HG02610 (cell line): ENCODE data around the gene OBP2A.

Experiments
- ATAC-seq: cut with Tn5 transposase; IDR thresholded peaks from one replicate; pipeline ENCODE4 v1.9.1; 2021; ENCODE audit warnings: mild to moderate bottlenecking, moderate library complexity; ENCODE audit not compliant: unreplicated experiment

Gene OBP2A

DNA sequence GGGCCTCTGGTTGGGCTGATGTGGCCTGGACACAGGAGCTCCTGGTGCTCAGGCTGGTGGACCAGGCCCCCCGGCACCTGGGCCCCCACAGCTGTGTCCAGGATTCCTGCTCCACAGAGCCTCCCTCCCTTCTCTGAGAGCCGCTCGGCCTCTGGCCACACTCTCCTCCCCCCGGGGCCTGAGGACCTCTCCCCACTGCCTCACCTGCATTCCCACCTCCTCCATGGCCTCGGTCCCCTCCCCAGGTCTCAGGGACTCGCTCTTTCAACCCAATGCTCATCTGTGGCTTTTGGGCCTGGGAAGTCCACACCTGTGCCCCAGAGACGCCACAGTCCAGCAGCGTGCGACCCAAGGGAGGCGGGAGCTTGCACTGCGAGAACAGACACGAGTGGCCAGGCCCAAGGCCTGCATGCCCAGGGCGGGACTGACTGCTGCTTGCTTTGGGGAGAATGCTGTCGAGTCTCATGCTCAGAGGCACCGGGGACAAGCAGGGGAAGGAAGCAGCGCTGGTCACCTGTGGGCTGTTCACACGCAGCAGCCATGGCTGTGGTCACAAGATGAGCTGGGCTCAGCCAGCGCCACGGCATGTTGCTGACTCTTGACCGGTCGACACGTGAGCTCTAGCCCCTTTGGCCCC lies 30.2 kb downstream of the OBP2A start:
- no peak for ATAC-seq

DNA sequence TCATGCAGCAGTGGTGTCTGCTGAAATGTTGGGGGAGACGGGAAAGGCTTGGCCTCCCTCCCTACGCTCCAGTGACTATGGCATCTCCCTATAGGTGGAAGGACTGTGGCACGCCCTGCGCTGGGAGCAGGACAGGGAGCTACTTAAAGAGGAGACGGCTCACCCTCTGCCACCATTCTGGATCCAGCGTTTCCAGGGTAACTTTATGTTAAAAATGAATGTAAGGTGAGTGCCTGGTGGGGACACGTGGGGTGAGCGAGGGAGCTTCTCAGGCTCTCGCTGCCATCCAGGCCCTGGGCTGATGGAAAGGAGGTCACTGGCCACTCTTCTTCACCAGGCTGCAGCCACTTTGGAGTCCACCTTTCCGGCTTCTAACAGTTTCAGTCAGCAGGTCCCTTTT lies 31.3 kb downstream of the OBP2A start:
- no peak for ATAC-seq

DNA sequence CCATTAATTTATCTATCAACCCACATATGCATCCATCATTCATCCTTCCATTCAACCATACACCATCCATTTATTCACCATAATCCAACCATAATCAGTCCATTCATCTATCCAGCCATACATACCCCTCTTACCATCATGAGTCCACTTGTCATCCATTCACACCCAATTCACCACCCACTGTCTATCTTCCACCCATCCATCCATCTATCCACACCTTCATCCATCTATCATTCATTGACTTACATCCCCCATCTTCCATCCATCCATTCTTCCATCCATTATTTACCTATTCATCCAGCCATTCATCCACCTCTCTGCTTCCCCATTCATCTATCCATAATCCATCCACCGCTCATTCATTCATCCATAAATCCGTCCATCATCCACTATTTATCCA lies 33.4 kb downstream of the OBP2A start:
- no peak for ATAC-seq

DNA sequence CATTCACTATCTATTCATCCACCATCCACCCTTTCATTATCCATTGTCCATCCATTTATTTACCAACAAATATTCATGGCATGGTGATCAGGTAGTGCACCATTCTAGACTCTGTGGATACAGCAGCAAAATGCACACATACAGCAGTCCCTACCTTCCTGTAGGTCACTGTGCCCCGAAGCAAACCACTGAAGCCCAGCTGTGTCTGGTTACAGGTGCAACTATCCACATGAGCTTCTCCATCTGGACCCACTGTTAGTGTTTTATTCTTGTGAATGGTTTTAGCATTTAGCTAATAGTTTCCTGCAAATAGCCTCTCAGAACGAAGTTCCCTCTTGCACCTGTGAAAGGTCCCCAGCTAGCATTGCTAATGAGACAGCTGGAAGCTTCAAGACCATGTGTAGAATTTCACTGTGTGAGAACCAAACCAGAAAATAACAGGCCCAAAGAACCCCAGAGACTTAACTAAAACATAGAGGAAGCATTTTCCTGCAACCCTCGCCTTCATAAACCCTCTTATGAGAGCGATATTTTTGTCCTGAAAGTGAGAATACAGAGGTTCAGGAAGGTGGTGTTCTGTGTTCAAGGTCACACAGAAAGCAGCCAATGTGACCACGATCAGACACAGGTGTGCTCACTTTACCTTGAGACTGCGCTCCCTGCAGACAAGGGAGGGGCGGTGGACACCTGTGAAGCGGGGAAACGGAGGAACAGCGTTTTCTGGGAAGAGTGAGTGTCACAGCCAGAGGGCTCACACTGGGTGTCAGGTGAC lies 34.1 kb downstream of the OBP2A start:
- no peak for ATAC-seq

DNA sequence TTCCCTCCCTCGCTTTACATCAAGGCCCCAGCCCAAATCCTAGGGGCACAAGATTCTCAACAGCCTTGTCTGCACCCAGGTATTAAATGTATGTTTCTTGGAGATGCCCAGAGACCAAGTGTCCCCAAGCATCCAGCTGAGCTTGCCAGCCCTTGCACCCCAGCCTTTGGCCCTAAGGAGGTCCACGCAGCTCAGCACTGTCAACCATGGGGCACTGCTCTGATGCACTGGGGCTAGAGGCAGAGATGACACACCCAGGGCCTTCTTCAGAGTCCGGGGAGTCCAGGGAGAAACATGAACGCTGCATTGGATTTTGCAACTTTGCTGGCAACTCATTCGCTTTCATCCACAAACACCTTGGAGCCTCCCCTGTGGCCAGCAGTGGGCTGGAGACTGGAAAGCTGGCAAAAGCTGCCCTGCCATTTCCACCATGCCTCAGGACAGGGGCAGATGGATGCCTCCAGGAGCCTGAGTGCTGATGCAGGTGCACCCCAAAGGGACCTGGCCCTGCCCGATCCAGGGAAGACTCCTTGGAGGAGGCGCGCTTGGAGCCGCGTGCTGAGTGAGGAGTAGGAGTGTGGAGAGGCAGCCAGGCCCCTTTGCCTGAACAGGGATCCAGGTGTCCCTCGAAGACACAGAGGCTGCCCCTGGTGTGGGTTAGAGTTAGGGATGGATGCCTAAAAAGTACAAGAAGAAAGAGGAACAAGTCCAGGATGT lies 34.9 kb downstream of the OBP2A start:
- no peak for ATAC-seq

DNA sequence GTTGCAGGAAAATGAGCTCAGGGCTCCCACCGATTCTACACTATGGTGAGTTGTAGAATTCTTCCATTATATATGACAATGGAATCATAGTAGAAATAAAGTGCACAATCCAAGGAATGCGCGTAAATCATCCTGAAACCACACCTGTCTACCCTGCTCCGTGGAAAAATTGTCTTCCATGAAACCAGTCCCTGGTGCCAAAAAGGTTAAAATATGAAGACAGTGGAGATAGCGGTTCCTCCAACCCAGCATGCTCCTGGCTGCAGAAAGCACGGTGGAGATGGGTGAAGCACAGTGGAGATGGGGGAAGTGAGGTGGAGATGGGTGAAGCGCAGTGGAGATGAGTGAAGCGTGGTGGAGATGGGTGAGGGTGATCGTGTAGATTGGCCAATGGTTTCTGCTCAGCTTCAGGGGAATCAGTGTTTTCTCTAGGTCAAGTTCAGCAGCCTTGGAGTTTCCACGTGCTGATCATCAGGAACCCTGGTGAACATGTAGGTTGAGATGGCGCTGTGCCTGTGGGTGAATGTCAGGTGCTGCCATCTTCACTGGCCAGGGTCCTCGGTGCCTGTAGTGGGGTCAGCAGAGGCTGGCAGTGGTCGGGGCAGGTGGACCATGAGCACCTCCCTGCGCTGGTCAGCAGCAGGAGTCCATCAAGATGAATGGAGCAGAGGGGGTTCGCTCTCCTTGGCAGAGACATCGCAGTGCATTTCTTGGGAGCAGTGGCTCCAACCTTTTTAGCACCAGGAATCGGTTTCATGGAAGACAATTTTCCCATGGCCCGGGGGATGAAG lies 35.9 kb downstream of the OBP2A start:
- no peak for ATAC-seq

DNA sequence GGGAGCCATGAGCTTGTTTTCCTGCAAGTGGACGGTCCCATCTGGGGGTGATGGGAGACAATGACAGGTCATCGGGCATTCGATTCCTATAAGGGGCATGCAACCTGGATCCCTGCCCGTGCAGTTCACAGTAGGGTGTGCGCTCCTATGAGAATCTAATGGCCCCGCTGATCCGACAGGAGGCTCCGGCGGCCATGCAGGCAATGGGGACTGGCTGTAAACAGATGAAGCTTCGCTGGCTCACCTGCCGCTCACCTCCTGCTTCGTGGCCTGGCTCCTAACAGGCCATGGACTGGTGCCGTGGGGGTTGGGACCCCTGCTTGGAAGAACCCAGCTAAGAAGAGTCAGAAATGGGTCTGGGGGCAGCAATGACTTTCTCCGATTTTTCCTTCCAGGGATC lies 36.6 kb downstream of the OBP2A start:
- ATAC-seq = no peak

DNA sequence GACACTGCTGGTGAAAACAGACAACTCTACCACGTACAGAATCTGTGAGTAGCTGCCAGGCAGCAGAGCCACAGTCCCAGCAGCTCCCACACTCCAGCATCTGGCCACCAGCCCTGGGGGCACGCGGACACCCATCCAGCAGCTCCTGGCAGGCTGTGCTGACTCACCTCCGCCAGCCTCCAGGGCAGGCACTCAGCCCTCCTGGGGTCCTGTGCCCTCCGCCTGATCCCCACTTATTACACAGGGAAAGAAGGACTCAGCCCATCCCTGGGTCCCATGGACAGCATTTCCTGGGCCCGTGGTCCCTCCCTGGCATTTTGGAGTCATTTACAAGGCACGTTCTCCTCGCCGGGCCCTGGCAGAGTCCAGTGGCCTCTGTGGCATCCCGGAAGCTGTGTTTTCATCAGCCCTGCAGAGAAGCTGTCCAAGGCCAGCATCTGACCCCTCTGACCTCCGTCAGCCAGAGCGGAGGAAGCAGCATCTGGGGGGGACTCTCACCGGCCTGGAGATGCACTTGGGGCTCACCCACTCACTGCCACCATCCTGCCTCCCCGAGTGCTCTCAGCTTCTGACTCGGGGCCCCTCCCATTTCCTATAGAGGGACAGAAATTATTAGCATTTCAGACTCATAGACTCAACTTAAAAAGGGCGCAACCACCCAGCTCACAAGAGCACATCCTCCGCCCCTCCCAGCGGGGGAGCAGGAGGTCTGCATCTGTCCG lies 37.2 kb downstream of the OBP2A start:
- ATAC-seq = no peak

DNA sequence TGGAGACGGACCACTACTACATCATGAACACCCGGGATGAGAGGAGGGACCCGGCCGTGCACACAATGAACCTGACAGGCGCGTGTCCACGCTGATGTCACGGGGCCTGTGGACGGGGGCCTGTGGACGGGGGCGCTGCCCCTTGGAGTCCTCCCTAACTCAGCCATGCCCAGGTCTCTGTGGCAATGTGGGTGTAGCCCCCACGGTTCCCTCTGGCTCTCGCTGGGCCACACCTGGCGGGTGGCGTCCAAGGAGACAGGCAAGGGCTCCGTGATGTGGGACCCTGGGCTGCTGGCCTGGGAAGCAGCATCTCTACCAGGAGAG lies 37.7 kb downstream of the OBP2A start:
- ATAC-seq = no peak

DNA sequence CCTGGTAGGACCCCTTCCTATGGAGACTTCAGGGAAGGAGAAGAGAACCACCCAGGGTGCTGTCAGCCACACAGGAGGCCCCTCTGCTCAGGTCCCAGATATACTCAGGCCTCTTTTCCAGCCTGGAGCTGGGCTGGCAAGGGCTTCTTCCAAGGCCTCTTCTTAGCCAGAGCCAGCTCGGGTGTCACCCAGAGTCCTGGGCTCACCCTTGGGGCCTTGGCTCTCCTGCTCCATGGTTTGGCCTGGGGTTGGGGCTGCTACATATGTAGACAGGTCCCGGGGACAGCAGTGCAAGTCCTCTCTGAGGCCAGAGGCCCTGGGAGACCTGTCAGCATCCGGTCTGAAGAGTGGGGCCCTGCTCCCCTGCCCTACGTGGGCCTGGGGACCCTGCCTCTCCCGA lies 38.4 kb downstream of the OBP2A start:
- no peak for ATAC-seq

DNA sequence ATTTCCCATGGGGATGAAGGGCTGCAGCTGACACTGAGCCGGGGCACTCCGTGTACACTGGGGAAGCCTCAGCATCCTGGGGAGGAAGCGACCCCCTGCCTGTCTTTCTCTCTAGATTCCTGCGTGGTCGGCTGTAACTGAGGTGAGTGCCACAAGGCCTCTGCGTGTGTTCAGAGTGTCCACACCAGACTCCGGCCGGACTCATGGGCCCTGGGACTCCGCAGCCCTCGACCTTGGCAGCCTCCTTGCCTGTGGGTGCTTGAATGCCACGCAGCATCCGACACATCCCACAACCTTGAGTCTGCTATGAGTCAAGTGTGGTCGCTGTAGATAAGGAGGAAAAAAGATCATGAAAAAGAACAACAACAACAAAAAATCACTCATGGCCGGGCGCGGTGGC lies 39.0 kb downstream of the OBP2A start:
- no peak for ATAC-seq

DNA sequence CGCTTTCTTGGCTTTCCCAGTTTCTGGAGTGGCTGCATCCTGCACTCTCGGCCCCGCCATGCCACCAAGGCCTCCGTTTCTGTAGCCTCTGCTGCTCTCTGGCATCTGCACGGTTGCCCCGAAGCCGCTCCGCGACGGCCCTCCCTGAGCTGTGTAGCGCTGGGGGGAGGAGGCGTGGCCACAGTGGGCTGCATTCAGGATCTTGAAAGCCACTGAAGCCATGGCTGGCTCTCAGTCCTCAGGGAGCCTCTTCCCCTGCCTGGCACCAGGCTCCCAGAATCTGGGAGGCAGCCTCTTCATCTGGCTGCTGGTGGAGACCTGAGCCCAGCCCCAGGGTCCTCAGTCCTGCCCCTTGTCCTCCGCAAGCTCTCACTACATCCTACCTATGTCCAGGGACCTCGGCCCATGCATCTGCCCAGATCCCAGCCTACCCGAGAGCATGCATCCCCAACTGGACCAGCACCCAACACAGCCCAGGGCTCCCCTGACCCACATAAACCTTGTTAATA lies 40.7 kb downstream of the OBP2A start:
- no peak for ATAC-seq

DNA sequence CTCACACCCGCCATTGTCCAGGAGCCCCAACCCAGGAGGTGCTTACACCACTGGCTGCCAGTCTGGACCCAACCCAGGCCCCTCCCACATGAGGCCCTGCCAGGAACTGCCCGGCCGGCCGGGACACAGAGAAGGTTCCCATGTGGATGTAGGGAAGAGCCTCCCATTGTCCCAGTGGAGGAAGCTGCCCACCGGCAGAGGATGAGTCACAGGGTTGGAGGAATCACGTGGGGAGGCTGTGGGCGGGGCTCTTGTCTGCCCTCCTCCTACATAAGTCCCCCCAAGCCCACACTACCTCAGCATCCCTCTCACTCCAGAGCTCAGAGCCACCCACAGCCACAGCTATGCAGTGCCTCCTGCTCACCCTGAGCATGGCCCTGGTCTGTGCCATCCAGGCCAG lies 41.7 kb downstream of the OBP2A start:
- ATAC-seq = no peak

DNA sequence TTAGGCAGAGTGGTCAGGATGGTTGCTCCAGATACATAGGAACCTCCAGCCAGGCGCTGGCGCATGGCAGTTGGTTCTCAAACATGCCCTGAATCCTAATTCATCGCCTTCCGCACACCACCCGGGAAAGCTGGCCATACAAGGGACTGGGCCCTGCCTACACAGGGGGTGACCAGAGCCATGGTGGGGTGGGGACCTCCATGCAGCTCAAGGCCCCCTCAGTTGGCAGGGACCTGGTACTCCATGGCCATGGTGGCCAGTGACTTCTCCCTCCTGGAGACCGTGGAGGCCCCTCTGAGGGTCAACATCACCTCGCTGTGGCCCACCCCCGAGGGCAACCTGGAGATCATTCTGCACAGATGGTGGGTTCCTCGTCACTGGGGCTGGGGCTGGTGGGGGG lies 42.4 kb downstream of the OBP2A start:
- no peak for ATAC-seq

DNA sequence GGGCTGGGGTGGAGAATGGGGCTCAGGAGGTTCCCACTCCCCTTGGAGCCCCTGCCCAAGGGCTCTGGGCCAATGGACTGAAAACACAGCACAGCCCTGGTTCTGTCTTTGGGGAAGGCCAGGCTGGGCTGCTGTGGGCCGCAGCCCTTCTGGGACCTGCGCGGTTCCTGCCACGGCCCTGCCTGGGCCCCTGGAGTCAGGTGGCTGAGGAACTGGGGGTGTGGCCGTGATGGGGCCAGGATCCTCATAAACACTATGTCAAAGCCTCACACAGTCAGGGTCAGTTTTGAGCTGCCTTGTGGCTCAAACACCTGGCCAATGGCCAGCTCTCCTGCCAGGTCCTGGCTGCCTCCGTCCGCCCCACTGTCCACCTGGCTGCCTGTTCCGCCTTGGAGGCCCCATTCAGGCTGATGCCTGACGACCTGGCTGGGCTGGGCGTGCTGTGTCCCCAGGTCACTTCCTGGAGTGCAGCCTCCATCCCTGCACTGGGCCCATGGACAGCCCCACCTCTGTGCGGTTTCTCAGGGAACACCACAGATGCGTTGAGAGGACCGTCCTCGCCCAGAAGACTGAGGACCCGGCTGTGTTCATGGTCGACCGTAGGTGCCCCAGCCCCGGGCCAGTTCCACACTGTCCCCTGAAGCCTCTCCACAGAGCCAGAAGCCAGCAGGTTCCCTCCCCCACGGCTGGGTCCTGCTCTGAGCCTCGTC lies 43.1 kb downstream of the OBP2A start:
- ATAC-seq = no peak

DNA sequence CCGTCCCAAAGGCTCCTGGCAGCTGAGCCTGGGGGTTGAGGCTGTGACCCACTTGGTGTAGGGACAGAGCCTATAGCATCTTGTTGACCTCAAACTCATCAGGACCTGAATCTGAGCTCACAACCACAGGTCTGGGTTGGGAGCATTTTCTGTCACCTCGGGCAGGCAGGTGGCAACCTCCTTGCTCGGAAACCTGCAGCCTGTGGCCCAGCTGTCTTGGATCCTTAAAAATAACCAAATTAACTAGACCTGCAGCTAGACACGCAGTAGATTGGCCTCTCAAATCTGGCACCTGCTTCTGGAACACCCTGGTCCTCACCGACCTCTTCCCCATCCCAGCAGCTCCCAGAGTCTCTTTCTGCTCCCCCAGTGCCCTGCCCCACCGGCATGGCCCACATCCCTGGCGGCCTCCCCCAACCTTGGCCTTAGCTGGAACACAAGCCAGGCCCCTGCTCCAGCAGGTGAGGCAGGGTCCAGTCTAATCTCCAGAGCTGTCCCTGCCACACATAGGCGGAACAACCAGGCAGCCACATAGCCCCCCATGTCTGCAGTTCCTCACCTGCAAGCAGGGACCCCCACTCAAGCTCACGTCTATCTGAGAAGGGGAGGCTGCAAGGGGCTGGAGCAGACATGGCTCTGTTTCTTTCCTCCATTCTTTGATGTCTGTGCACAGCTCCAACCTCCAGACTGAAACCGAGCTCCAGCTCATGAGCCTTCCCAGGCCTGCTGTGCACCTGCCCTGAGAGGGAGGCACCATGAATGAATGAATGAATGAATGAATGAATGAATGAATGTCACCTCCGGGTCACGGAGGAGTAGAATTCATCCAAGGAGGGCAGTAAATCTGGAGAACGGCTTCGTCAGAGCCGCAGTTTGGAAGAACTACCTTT lies 43.9 kb downstream of the OBP2A start:
- no peak for ATAC-seq

DNA sequence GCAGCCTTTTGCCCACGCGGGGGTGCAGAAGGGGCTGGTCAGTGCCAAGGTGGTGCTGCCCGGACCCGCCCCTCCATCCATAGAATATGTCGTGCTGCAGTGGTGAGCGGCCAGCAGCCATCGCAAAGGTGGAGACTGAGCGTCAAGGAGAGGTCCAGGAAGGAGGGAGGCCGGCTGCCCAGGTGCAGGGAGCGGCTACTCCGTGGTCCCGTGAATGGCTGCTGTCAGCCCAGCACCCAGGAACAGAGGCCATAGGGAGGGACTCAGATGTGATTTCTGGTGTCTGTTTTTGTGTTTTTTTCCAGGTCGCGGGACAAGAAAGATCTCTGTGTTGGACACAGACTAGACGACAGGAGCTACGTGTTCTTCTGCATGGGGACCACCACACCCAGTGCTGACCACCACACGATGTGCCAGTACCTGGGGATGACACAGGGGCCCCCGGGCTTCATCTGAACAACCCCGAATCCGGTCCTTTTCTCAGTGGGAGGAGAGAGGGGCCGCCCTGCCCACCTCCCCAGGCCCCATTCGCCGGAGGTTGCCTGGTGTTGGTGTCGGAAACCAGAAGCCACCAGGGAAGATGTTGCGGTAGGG lies 44.7 kb downstream of the OBP2A start:
- no peak for ATAC-seq

DNA sequence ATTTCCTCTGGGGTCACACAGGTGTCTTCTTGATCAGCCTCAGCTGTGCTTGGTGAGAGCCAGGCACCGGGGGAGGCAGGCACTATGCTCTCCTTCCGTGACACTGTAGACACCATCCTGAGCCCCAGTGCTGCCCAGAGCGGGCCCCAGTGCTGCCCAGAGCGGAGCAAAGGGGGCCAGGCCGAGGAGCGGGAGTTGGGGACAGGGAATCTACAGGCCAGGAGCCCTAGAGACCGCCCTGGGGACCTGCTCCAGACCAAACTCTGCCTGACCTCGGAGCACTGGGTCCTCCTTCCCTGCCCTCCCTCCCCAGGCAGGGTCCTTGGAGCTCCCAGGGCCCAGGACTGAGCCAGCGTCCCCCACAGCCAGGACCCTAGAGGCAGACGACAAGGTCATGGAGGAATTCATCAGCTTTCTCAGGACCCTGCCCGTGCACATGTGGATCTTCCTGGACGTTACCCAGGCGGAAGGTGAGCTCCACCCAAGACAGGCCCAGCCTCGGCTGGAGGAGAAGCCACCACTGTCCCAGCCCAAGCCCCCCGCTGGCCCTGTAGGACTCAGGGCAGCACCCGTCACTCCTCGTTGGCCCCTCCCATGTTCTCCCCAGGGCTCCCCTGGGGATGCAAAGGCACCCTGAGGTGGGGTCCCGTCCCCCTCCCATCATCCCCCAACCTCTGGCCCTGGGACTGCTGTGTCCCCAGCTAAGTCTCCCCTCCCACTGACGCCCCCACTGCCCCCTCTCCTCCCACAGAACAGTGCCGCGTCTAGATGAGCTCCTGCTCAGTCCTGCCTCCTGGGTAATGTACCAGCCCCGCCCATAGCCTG lies 45.8 kb downstream of the OBP2A start:
- ATAC-seq = no peak
